Trophoblast cell (in vitro differentiated cells and primary cell): ENCODE results near the gene POR.

Source experiments
- DNase-seq, 2 donors: peaks; one replicate each; pipeline ENCODE4 v3.0.0-alpha.2; 2016
- H2AFZ ChIP-seq: 2 replicates; pipeline ENCODE4 v1.6.1; 2013; ENCODE audit warnings: low read length, moderate library complexity, mild to moderate bottlenecking; ENCODE audit not compliant: insufficient read depth, poor library complexity
- H2AK5ac ChIP-seq: 2 replicates; pipeline ENCODE4 v1.6.1; 2013; ENCODE audit warnings: mild to moderate bottlenecking, low read length
- H2BK120ac ChIP-seq: 2 replicates; pipeline ENCODE4 v1.6.1; 2013; ENCODE audit warnings: low read length, mild to moderate bottlenecking, moderate library complexity; ENCODE audit not compliant: insufficient read depth, poor library complexity
- H2BK12ac ChIP-seq: 2 replicates; pipeline ENCODE4 v1.6.1; 2013; ENCODE audit warnings: mild to moderate bottlenecking, low read length, moderate library complexity
- H2BK5ac ChIP-seq: 2 replicates; pipeline ENCODE4 v1.6.1; 2013; ENCODE audit warnings: low read length, low read depth, moderate library complexity, mild to moderate bottlenecking; ENCODE audit not compliant: poor library complexity
- H3K14ac ChIP-seq: 2 replicates; pipeline ENCODE4 v1.6.1; 2013; ENCODE audit warnings: mild to moderate bottlenecking, low read length
- H3K18ac ChIP-seq: 2 replicates; pipeline ENCODE4 v1.6.1; 2013; ENCODE audit warnings: mild to moderate bottlenecking, low read length
- H3K23ac ChIP-seq: 2 replicates; pipeline ENCODE4 v1.6.1; 2013; ENCODE audit warnings: low read length
- H3K27ac ChIP-seq: 2 replicates; pipeline ENCODE4 v1.5.1; 2013; ENCODE audit warnings: low read depth, mild to moderate bottlenecking, inconsistent platforms, low read length, moderate library complexity
- H3K27me3 ChIP-seq: 2 replicates; pipeline ENCODE4 v1.6.1; 2013; ENCODE audit warnings: inconsistent platforms, mild to moderate bottlenecking, low read length, moderate library complexity; ENCODE audit not compliant: insufficient read depth
- H3K36me3 ChIP-seq, 2 experiments: 1 replicate in 1 of 2; 2 replicates in 1 of 2; pipeline ENCODE4 v1.6.1; 2013; ENCODE audit warnings: low read length in 2 of 2, mild to moderate bottlenecking in 2 of 2, moderate library complexity in 1 of 2; ENCODE audit not compliant: insufficient read depth in 2 of 2, control insufficient read depth in 1 of 2
- H3K4ac ChIP-seq: 2 replicates; pipeline ENCODE4 v1.6.1; 2013; ENCODE audit warnings: low read depth, mild to moderate bottlenecking, low read length, moderate library complexity
- H3K4me1 ChIP-seq, 2 experiments: 1 replicate in 1 of 2; 2 replicates in 1 of 2; pipeline ENCODE4 v1.6.1; 2013; ENCODE audit warnings: low read length in 2 of 2, mild to moderate bottlenecking in 2 of 2, moderate library complexity in 1 of 2; ENCODE audit not compliant: insufficient read depth in 2 of 2, control insufficient read depth in 1 of 2
- H3K4me2 ChIP-seq: 2 replicates; pipeline ENCODE4 v1.6.1; 2013; ENCODE audit warnings: inconsistent platforms, mild to moderate bottlenecking, low read length, moderate library complexity
- H3K4me3 ChIP-seq: 2 replicates; pipeline ENCODE4 v1.5.1; 2013; ENCODE audit warnings: mild to moderate bottlenecking, low read depth, low read length, inconsistent platforms
- H3K79me1 ChIP-seq: one replicate; pipeline ENCODE4 v1.6.1; 2013; ENCODE audit warnings: low read length
- H3K79me2 ChIP-seq: 2 replicates; pipeline ENCODE4 v1.6.1; 2013; ENCODE audit warnings: low read length, mild to moderate bottlenecking; ENCODE audit not compliant: control insufficient read depth, insufficient read depth, poor library complexity
- H3K9ac ChIP-seq: 2 replicates; pipeline ENCODE4 v1.6.1; 2013; ENCODE audit warnings: mild to moderate bottlenecking, low read length
- H3K9me3 ChIP-seq: 2 replicates; pipeline ENCODE4 v1.6.1; 2013; ENCODE audit warnings: low read depth, mild to moderate bottlenecking, control low read depth, inconsistent platforms, low read length; ENCODE audit not compliant: insufficient read depth
- H4K12ac ChIP-seq: 2 replicates; pipeline ENCODE4 v1.6.1; 2013; ENCODE audit warnings: low read depth, mild to moderate bottlenecking, low read length, moderate library complexity
- H4K8ac ChIP-seq: 2 replicates; pipeline ENCODE4 v1.6.1; 2013; ENCODE audit warnings: low read depth, mild to moderate bottlenecking, low read length, moderate library complexity
- H4K91ac ChIP-seq: one replicate; pipeline ENCODE4 v1.6.1; 2013; ENCODE audit warnings: low read depth, mild to moderate bottlenecking, low read length, moderate library complexity
- WGBS: extraction: QIAGEN DNeasy Blood & Tissue Kit; methylation state at CpG from one replicate; pipeline ENCODE4 v1.1.7; 2013; ENCODE audit warnings: missing lambda C conversion rate; ENCODE audit not compliant: insufficient read length, insufficient coverage; ENCODE audit errors: extremely low coverage; 5-methylcytosine and 5-hydroxymethylcytosine counted together

POR gene

DNA sequence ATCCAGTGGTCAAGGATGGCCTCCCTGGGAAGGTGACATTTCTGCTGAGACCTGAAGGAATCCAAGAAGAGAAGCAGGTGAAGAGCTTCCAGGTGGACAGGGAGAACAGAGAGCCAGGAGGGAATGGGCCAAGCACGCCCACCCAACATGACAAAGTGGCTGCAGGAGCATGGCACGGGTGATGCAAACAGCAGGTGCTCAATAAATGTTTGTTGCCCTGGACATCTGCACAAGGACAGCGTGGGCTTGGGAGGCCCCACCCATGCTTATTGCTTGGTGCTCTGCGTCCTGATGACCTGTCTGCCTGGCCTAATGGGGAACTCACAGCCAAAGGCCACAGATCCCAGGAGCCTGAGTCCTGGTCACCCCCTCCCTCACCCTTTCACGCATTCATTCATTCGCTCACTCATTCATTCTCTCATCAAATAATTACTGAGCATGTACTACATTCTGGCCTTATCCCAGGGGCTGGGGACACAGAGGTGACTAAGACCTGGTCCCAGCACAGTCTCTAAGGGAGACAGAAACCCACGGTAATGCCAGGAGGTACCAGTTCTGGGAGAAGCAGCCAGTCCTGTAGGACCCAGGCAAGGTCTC lies 23.0 kb upstream of the POR start:
- no peak overlapping the region for H2BK12ac ChIP-seq
- H3K18ac ChIP-seq = no peak overlapping the region
- no peak overlapping the region for H3K4ac ChIP-seq
- peaks cover 7 to 14% of the 10 kb centered on the region in 2 experiments for H3K36me3 ChIP-seq
- no peak overlapping the region for H3K4me3 ChIP-seq
- no peak overlapping the region for H2BK5ac ChIP-seq
- no peak overlapping the region for H3K23ac ChIP-seq
- H3K4me2 ChIP-seq = no peak overlapping the region
- no peak overlapping the region for H2AFZ ChIP-seq
- DNase-seq = no peak
- H4K12ac ChIP-seq = no peak overlapping the region
- no peaks in the 10 kb centered on the region for H3K79me2 ChIP-seq
- H3K27me3 ChIP-seq = no peaks in the 10 kb centered on the region
- no peak overlapping the region for H3K14ac ChIP-seq
- no peak overlapping the region for H4K91ac ChIP-seq
- 100% methylated on average over 2 of the region's 7 CpGs for WGBS
- peaks cover 9 to 12% of the 10 kb centered on the region in 2 experiments for H3K4me1 ChIP-seq
- H3K9me3 ChIP-seq = no peaks in the 10 kb centered on the region
- H3K9ac ChIP-seq = no peak overlapping the region
- peaks cover 3% of the 10 kb centered on the region for H3K79me1 ChIP-seq
- H2BK120ac ChIP-seq = no peak overlapping the region
- H3K27ac ChIP-seq = no peak overlapping the region
- no peak overlapping the region for H2AK5ac ChIP-seq
- no peak overlapping the region for H4K8ac ChIP-seq

DNA sequence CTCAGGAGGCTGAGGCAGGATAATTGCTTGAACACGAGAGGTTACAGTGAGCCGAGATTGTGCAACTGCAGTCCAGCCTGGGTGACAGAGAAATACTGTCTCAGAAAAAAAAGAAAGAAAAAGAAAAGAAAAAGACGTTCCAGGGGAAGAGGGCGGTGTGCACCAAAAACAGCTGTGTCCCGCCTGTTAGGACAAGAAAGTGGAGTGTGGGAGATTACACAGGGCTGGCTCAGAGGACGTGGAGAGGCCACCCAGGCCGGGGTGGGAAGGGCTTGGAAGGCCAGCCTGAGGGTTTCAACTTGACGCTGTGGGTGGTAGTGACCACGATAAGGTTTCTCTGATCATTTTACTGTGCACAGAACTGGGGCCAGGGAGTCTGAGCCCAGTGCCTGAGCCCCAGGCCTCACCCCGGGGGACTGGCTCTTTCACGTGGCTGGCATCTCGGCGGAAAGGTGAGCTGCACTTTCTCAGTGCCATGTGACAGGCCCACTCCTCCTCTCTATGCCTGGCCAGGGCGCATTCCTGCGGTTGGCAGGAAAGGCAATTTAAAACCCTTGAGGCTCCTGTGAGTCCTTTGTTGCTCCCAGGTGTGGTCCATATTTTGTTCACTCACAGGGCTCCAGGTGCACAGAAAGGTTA lies 22.2 kb upstream of the POR start:
- no peak overlapping the region for H3K4me3 ChIP-seq
- H2BK12ac ChIP-seq = peak overlapping the region; percentile 38
- no peak overlapping the region for H3K9ac ChIP-seq
- no peak overlapping the region for H2AK5ac ChIP-seq
- no peaks in the 10 kb centered on the region for H3K79me2 ChIP-seq
- H3K4ac ChIP-seq = no peak overlapping the region
- no peak overlapping the region for H4K8ac ChIP-seq
- no CpG with 5 or more reads among the region's 15 CpGs for WGBS
- no peak overlapping the region for H3K4me2 ChIP-seq
- no peak overlapping the region for H2BK5ac ChIP-seq
- peak; percentile 58 to 74 for DNase-seq
- H3K27ac ChIP-seq = no peak overlapping the region
- H3K4me1 ChIP-seq = peaks cover 9 to 12% of the 10 kb centered on the region in 2 experiments
- no peak overlapping the region for H3K18ac ChIP-seq
- no peak overlapping the region for H2BK120ac ChIP-seq
- peaks cover 3% of the 10 kb centered on the region for H3K79me1 ChIP-seq
- no peak overlapping the region for H2AFZ ChIP-seq
- no peaks in the 10 kb centered on the region for H3K27me3 ChIP-seq
- H3K9me3 ChIP-seq = no peaks in the 10 kb centered on the region
- no peak overlapping the region for H4K12ac ChIP-seq
- H3K14ac ChIP-seq = no peak overlapping the region
- no peak overlapping the region for H4K91ac ChIP-seq
- peaks cover 4 to 10% of the 10 kb centered on the region in 2 experiments for H3K36me3 ChIP-seq
- H3K23ac ChIP-seq = no peak overlapping the region

DNA sequence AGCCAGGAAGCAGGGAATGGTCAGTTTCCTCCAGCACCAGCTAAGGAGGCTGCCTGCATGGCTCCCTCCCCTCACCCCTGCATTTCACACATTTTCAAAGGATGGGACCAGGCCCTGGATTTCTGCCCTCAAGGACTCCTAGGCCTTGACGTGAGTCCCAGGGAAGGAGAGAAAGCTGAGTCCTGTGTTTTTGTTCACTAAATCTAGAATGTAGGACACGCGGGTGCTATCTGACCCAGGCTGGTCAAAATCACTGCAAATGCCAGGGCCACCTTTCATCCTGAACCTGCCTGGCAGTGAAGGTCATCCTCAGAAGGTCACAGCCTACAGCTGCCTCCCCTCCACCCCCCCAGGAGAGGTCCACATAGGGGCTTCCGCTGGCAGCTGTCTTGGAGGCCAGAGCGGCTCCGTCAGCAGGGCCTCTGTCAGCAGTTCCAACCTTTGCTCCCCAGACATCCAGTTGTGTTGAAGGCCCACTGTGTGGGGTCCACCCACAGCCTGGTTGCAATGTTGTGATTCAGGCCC lies 18.1 kb upstream of the POR start:
- Histone ChIP-seq H2AFZ (no peak overlapping the region), H3K18ac (no peak overlapping the region), H2BK120ac (no peak overlapping the region), H3K9ac (no peak overlapping the region), H3K4me1 (peaks cover 9 to 12% of the 10 kb centered on the region in 2 experiments), H4K12ac (no peak overlapping the region), H3K27me3 (no peaks in the 10 kb centered on the region), H3K27ac (no peak overlapping the region), H4K91ac (no peak overlapping the region), H3K79me2 (no peaks in the 10 kb centered on the region), H3K23ac (no peak overlapping the region), H3K4me3 (no peak overlapping the region), H2AK5ac (no peak overlapping the region), H4K8ac (no peak overlapping the region), H3K4ac (no peak overlapping the region), H3K36me3 (no peaks in the 10 kb centered on the region), H3K79me1 (peaks cover 3% of the 10 kb centered on the region), H3K14ac (no peak overlapping the region), H3K9me3 (peaks cover 2% of the 10 kb centered on the region), H2BK5ac (no peak overlapping the region), H3K4me2 (no peak overlapping the region), H2BK12ac (no peak overlapping the region)
- no CpG with 5 or more reads among the region's 6 CpGs for WGBS
- DNase-seq = no peak

DNA sequence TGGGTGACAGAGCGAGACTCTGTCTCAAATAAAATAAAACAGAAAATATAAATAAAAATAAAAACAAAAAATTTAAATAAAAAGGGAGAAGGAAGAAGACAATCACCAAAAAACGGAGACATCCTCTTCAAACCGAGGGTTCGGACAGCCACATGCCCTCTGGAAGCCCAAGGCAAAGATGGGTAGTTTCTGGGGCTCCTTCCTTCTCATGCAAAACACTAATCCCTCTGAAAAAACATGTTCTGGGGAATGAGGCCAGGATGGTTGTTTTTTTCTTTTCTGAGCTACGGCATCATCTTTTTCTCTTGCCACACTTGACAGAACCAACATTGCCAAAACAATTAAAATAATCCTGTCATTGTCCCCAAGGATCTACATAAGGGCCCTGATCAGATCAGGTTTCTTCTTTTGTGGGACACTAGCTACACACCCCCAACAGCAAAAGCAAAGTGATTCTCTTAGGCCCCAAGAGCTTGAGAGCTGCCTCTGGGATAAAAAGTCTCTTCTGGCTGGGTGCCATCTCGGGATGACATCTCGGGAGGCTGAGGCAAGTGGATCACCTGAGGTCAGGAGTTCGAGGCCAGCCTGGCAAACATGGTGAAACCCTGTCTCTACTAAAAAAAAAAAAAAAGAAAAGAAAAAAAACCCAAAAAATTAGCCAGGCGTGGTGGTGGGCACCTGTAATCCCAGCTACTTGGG lies 14.2 kb upstream of the POR start:
- no peak overlapping the region for H4K91ac ChIP-seq
- DNase-seq = no peak
- no CpG with 5 or more reads among the region's 9 CpGs for WGBS
- no peaks in the 10 kb centered on the region for H3K79me2 ChIP-seq
- no peak overlapping the region for H2BK5ac ChIP-seq
- H3K27ac ChIP-seq = no peak overlapping the region
- no peak overlapping the region for H4K8ac ChIP-seq
- H3K9me3 ChIP-seq = peaks cover 2% of the 10 kb centered on the region
- no peak overlapping the region for H3K9ac ChIP-seq
- no peak overlapping the region for H3K4me2 ChIP-seq
- H2AK5ac ChIP-seq = no peak overlapping the region
- no peak overlapping the region for H3K4ac ChIP-seq
- no peaks in the 10 kb centered on the region for H3K79me1 ChIP-seq
- H3K27me3 ChIP-seq = no peaks in the 10 kb centered on the region
- H3K4me3 ChIP-seq = no peak overlapping the region
- H4K12ac ChIP-seq = no peak overlapping the region
- no peak overlapping the region for H2BK120ac ChIP-seq
- H3K18ac ChIP-seq = no peak overlapping the region
- no peak overlapping the region for H2AFZ ChIP-seq
- no peak overlapping the region for H3K23ac ChIP-seq
- no peak overlapping the region for H2BK12ac ChIP-seq
- H3K4me1 ChIP-seq = peaks cover 0 to under 1% of the 10 kb centered on the region in 2 experiments
- H3K36me3 ChIP-seq = no peaks in the 10 kb centered on the region
- H3K14ac ChIP-seq = no peak overlapping the region
